A673 (cell line): ENCODE measurements around the gene UGT1A8. TPM values are rescaled to one million over a fixed set of nuclear protein-coding genes. Genes with fewer than 3 reads are reported as not detected.

ENCODE experiments used
- BruUV-seq: library from RNA; stranded (reverse); fragments of 400-500 nt; replicated peaks from 2 replicates; lab custom pipeline; 2021; lab: Mats Ljungman, UMichigan
- CTCF ChIA-PET: fragments of 300-600 bp; sonication (Branson Sonifier 250); formaldehyde crosslinking; loops from one replicate; lab custom pipeline; 2022; ENCODE audit warnings: antibody characterized with exemption; lab: Charles Lee
- POLR2A ChIA-PET: fragments of 300-600 bp; sonication (Branson Sonifier 250); formaldehyde crosslinking; loops from one replicate; lab custom pipeline; 2022; ENCODE audit warnings: antibody characterized with exemption; ENCODE audit not compliant: low non-redundant PET; lab: Charles Lee
- DNase-seq: peaks from one replicate; pipeline ENCODE4 v3.0.0-alpha.2; 2015; ENCODE audit warnings: low spot score
- H3K27ac ChIP-seq: fragments of 200-600 bp; sonication (generic); 2 replicates; pipeline ENCODE4 v1.5.1; 2016; ENCODE audit warnings: mixed run types, low read depth, mild to moderate bottlenecking, mixed read lengths, antibody characterized with exemption, low read length; ENCODE audit not compliant: poor library complexity, severe bottlenecking
- H3K27me3 ChIP-seq: fragments of 200-600 bp; sonication (generic); replicated peaks from 2 replicates; pipeline ENCODE4 v1.6.1; 2017; ENCODE audit warnings: mixed run types, low read depth, mild to moderate bottlenecking, mixed read lengths, antibody characterized with exemption, low read length; ENCODE audit not compliant: insufficient read depth, poor library complexity
- H3K36me3 ChIP-seq: fragments of 200-600 bp; sonication (generic); 2 replicates; pipeline ENCODE4 v1.6.1; 2016; ENCODE audit warnings: mixed run types, mild to moderate bottlenecking, mixed read lengths, antibody characterized with exemption, low read length; ENCODE audit not compliant: insufficient read depth, poor library complexity, severe bottlenecking
- H3K4me1 ChIP-seq: fragments of 200-600 bp; sonication (generic); 2 replicates; pipeline ENCODE4 v1.6.1; 2017; ENCODE audit warnings: mixed run types, mild to moderate bottlenecking, mixed read lengths, antibody characterized with exemption, low read length; ENCODE audit not compliant: insufficient read depth, poor library complexity, severe bottlenecking
- H3K4me3 ChIP-seq: fragments of 200-600 bp; sonication (generic); 2 replicates; pipeline ENCODE4 v1.5.1; 2016; ENCODE audit warnings: low read depth, mixed run types, mild to moderate bottlenecking, mixed read lengths, low read length; ENCODE audit not compliant: poor library complexity, severe bottlenecking
- H3K9me3 ChIP-seq: fragments of 200-600 bp; sonication (generic); 2 replicates; pipeline ENCODE4 v1.6.1; 2016; ENCODE audit warnings: mixed run types, low read depth, mild to moderate bottlenecking, mixed read lengths, antibody characterized with exemption, low read length; ENCODE audit not compliant: poor library complexity, severe bottlenecking
- EZH2 ChIP-seq: fragments of 200-600 bp; sonication (generic); IDR thresholded peaks from 2 replicates; pipeline ENCODE4 v1.6.1; 2017; ENCODE audit warnings: borderline replicate concordance, low read depth, mild to moderate bottlenecking, mixed read lengths, antibody characterized with exemption, low read length; ENCODE audit not compliant: poor library complexity, severe bottlenecking
- intact Hi-C: fragments of 100-400 bp; cut with micrococcal nuclease; formaldehyde crosslinking; loops from one replicate; pipeline ENCODE4 v1.10.0; 2022; ENCODE audit not compliant: unreplicated experiment
- total RNA-seq: library from RNA; stranded (reverse); gene quantifications from 2 replicates; pipeline ENCODE4 v1.2.3, GENCODE V29; 2021
- TF ChIP-seq, protein P1 (sequence below): fragments of 300-800, 200-600 bp; sonication (generic); conservative IDR thresholded peaks from 2 replicates; pipeline ENCODE4 v1.5.1; 2017; ENCODE audit warnings: low read depth, mild to moderate bottlenecking, antibody characterized with exemption, low read length, moderate library complexity, mixed read lengths

The UGT1A8 gene
- total RNA-seq, 1 experiment from 2014 or later = not detected

DNA sequence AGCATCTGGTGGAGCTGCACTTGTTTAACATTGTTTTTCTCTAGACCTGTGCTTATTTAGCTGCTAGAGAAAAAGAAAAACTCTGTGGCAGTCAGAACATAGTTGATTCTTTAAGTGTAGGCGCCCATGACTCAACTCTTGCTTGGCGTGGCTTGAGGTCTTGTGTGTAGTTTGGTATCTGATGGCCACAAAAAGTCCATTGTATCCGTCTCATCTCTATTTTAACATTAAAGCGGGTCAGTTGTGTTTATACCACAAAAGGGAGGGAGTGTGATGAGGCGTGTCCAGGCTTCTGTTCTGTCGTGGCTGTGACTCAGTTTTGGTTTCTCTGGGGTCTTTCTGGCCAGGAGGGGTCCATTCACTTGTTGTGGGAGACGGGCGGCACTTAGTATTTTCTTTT, 24.2 kb upstream of the UGT1A8 start:
- no peaks in the 10 kb centered on the region for H3K4me1 ChIP-seq
- ChIA-PET POLR2A (no interaction called here), CTCF (no interaction called here)
- no TSS peak for BruUV-seq
- no peak for DNase-seq
- H3K27ac ChIP-seq = no peak overlapping the region
- H3K27me3 ChIP-seq = no peaks in the 10 kb centered on the region
- intact Hi-C loops = no loop called here
- H3K4me3 ChIP-seq = no peak overlapping the region
- H3K9me3 ChIP-seq = no peaks in the 10 kb centered on the region
- no peaks in the 10 kb centered on the region for H3K36me3 ChIP-seq
- TF ChIP-seq, protein P1, sequence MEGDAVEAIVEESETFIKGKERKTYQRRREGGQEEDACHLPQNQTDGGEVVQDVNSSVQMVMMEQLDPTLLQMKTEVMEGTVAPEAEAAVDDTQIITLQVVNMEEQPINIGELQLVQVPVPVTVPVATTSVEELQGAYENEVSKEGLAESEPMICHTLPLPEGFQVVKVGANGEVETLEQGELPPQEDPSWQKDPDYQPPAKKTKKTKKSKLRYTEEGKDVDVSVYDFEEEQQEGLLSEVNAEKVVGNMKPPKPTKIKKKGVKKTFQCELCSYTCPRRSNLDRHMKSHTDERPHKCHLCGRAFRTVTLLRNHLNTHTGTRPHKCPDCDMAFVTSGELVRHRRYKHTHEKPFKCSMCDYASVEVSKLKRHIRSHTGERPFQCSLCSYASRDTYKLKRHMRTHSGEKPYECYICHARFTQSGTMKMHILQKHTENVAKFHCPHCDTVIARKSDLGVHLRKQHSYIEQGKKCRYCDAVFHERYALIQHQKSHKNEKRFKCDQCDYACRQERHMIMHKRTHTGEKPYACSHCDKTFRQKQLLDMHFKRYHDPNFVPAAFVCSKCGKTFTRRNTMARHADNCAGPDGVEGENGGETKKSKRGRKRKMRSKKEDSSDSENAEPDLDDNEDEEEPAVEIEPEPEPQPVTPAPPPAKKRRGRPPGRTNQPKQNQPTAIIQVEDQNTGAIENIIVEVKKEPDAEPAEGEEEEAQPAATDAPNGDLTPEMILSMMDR = no peak
- TF ChIP-seq EZH2 = no peak

- BruUV-seq = no TSS peak
- TF ChIP-seq, protein P1 = no peak
- TF ChIP-seq EZH2 = no peak
- Histone ChIP-seq H3K27ac (no peak overlapping the region), H3K36me3 (no peaks in the 10 kb centered on the region), H3K4me1 (no peaks in the 10 kb centered on the region), H3K4me3 (no peak overlapping the region), H3K9me3 (no peaks in the 10 kb centered on the region), H3K27me3 (no peaks in the 10 kb centered on the region)
- intact Hi-C loops = no loop called here
- CTCF ChIA-PET = no interaction called here
- POLR2A ChIA-PET = no interaction called here
- no peak for DNase-seq
Measured at GRCh38 chr2:233597522-233597921, 19.9 kb upstream of the UGT1A8 start.

DNA sequence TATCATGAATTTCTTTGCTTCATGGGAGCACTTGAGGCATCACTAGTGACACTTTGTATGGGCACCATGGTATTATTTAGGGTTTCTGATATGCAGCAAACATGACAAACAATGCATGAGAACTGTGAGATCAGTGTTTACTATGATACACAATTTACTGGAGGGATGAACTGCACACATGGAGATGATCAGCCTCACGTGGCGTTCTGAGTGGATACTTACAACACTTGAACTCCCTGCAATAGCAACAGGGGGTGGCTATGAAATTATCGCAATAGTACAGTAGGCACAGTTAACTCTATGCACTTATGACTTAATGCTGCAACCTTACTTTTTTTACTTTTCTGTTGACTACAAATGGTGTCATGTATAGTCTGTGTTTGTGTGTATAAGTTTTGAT, 18.5 kb upstream of the UGT1A8 start:
- H3K27me3 ChIP-seq = no peaks in the 10 kb centered on the region
- no peak overlapping the region for H3K4me3 ChIP-seq
- intact Hi-C loops = no loop called here
- TF ChIP-seq, protein P1 = no peak
- no peak for TF ChIP-seq EZH2
- H3K27ac ChIP-seq = no peak overlapping the region
- POLR2A ChIA-PET = no interaction called here
- no peak for DNase-seq
- H3K4me1 ChIP-seq = no peaks in the 10 kb centered on the region
- no TSS peak for BruUV-seq
- CTCF ChIA-PET = no interaction called here
- no peaks in the 10 kb centered on the region for H3K36me3 ChIP-seq
- no peaks in the 10 kb centered on the region for H3K9me3 ChIP-seq
